GM12878 (cell line): ENCODE data around the gene KRT86.

Source experiments
- CTCF ChIP-seq, 3 experiments: IDR thresholded peaks in 2 of 3; conservative IDR thresholded peaks in 1 of 3; 2 replicates each; pipeline ENCODE4 v1.5.1; 2011; ENCODE audit warnings: low read depth in 3 of 3, low read length in 3 of 3, mild to moderate bottlenecking in 3 of 3, control low read depth in 2 of 3, moderate library complexity in 2 of 3, inconsistent platforms in 1 of 3, mixed read lengths in 1 of 3; ENCODE audit not compliant: control insufficient read depth in 2 of 3, insufficient read depth in 1 of 3; ENCODE audit errors: extremely low read depth in 1 of 3
- FOXM1 ChIP-seq: IDR thresholded peaks from 2 replicates; pipeline ENCODE4 v1.6.1; 2012; ENCODE audit warnings: low read depth, mild to moderate bottlenecking, inconsistent platforms, low read length, moderate library complexity
- YY1 ChIP-seq: IDR thresholded peaks from 2 replicates; pipeline ENCODE4 v1.6.1; 2011; ENCODE audit warnings: low read depth, mild to moderate bottlenecking, low read length
- TF ChIP-seq, protein P1 (sequence below): IDR thresholded peaks from 2 replicates; pipeline ENCODE4 v1.6.1; 2011; ENCODE audit warnings: borderline replicate concordance, low read depth, mild to moderate bottlenecking, moderate library complexity, mixed read lengths, low read length; ENCODE audit not compliant: insufficient read depth; ENCODE audit errors: extremely low read length

- no peak for TF ChIP-seq CTCF (IDR thresholded peaks at IDR 0.05 in 2 of 3, conservative IDR thresholded peaks at IDR 0.05 in 1 of 3; ENCODE audit: control insufficient read depth in 2 of 3, extremely low read depth in 1 of 3, insufficient read depth in 1 of 3, low read depth in 3 of 3, low read length in 3 of 3)
- TF ChIP-seq, protein P1, sequence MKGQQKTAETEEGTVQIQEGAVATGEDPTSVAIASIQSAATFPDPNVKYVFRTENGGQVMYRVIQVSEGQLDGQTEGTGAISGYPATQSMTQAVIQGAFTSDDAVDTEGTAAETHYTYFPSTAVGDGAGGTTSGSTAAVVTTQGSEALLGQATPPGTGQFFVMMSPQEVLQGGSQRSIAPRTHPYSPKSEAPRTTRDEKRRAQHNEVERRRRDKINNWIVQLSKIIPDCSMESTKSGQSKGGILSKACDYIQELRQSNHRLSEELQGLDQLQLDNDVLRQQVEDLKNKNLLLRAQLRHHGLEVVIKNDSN = no peak
- TF ChIP-seq YY1 = no peak
- no peak for TF ChIP-seq FOXM1
Measured at GRCh38 chr12:52331039-52331438, 56.6 kb downstream of the KRT86 start.
